Astrocyte (in vitro differentiated cells and primary cell): ENCODE data around the gene UMODL1. TPM values are rescaled to one million over a fixed set of nuclear protein-coding genes. Genes with fewer than 3 reads are reported as not detected.

Experiments used
- DNase-seq: peaks from one replicate; pipeline ENCODE4 v3.0.0-alpha.2; 2010; ENCODE audit warnings: low read depth
- FAIRE-seq: peaks from 2 replicates; lab custom pipeline; 2011; peaks lifted over from hg19 to GRCh38; lab: Jason Lieb, UNC
- H2AFZ ChIP-seq: 2 replicates; pipeline ENCODE4 v1.6.0; 2012; ENCODE audit warnings: low read depth, low read length, inconsistent platforms
- H3K27ac ChIP-seq: 2 replicates; pipeline ENCODE4 v1.5.1; 2011; ENCODE audit warnings: low read depth, low read length, inconsistent platforms
- H3K27me3 ChIP-seq: 2 replicates; pipeline ENCODE4 v1.6.0; 2011; ENCODE audit warnings: low read length, inconsistent platforms; ENCODE audit not compliant: insufficient read depth
- H3K36me3 ChIP-seq: 2 replicates; pipeline ENCODE4 v1.5.1; 2011; ENCODE audit warnings: low read length, inconsistent platforms; ENCODE audit not compliant: insufficient read depth
- H3K4me1 ChIP-seq: 2 replicates; pipeline ENCODE4 v1.5.1; 2011; ENCODE audit warnings: low read length, inconsistent platforms; ENCODE audit not compliant: insufficient read depth
- H3K4me2 ChIP-seq: 2 replicates; pipeline ENCODE4 v1.6.0; 2012; ENCODE audit warnings: low read length, inconsistent platforms
- H3K4me3 ChIP-seq: 2 replicates; pipeline ENCODE4 v1.5.1; 2011; ENCODE audit warnings: low read depth, mild to moderate bottlenecking, low read length, inconsistent platforms; ENCODE audit not compliant: insufficient read depth
- H3K79me2 ChIP-seq: 2 replicates; pipeline ENCODE4 v1.6.0; 2012; ENCODE audit warnings: mild to moderate bottlenecking, low read length, inconsistent platforms; ENCODE audit not compliant: insufficient read depth
- H3K9ac ChIP-seq: 2 replicates; pipeline ENCODE4 v1.6.0; 2012; ENCODE audit warnings: mild to moderate bottlenecking, low read length, inconsistent platforms
- H3K9me3 ChIP-seq: 2 replicates; pipeline ENCODE4 v1.5.1; 2012; ENCODE audit warnings: low read depth, mild to moderate bottlenecking, low read length, inconsistent platforms; ENCODE audit not compliant: insufficient read depth
- H4K20me1 ChIP-seq: 2 replicates; pipeline ENCODE4 v1.6.0; 2012; ENCODE audit warnings: low read length, inconsistent platforms; ENCODE audit not compliant: insufficient read depth
- H3K27ac Mint-ChIP-seq: one replicate; pipeline ENCODE4 v1.8.0; 2021; ENCODE audit warnings: mild to moderate bottlenecking, mixed read lengths; ENCODE audit not compliant: unreplicated experiment
- H3K27me3 Mint-ChIP-seq: one replicate; pipeline ENCODE4 v1.8.0; 2021; ENCODE audit warnings: low read depth, mixed read lengths; ENCODE audit not compliant: unreplicated experiment
- H3K36me3 Mint-ChIP-seq: one replicate; pipeline ENCODE4 v1.8.0; 2021; ENCODE audit warnings: low read depth, mixed read lengths; ENCODE audit not compliant: unreplicated experiment
- H3K4me1 Mint-ChIP-seq: one replicate; pipeline ENCODE4 v1.8.0; 2021; ENCODE audit warnings: low read depth, mixed read lengths; ENCODE audit not compliant: unreplicated experiment
- H3K4me3 Mint-ChIP-seq: one replicate; pipeline ENCODE4 v1.8.0; 2021; ENCODE audit warnings: mild to moderate bottlenecking, moderate library complexity, mixed read lengths; ENCODE audit not compliant: unreplicated experiment
- H3K9me3 Mint-ChIP-seq: one replicate; pipeline ENCODE4 v1.8.0; 2021; ENCODE audit warnings: mild to moderate bottlenecking, mixed read lengths; ENCODE audit not compliant: unreplicated experiment
- CTCF ChIP-seq: IDR thresholded peaks from 2 replicates; pipeline ENCODE4 v1.5.1; 2011; ENCODE audit warnings: low read depth, mild to moderate bottlenecking, inconsistent platforms, low read length, moderate library complexity; ENCODE audit not compliant: insufficient read depth
- EZH2 ChIP-seq: IDR thresholded peaks from 2 replicates; pipeline ENCODE4 v1.6.1; 2012; ENCODE audit warnings: mild to moderate bottlenecking, low read length, inconsistent platforms; ENCODE audit not compliant: insufficient read depth
- total RNA-seq: library from RNA; stranded (reverse); gene quantifications from 2 replicates; pipeline ENCODE4 v1.2.1, GENCODE V29; 2021

UMODL1 gene
- total RNA-seq, 1 donor from 2014 or later: not detected

- H3K79me2 ChIP-seq: no peaks in the 10 kb centered on the region
- no peaks in the 10 kb centered on the region for H3K36me3 ChIP-seq
- no peak overlapping the region for H3K9ac ChIP-seq
- peaks cover 18% of the 10 kb centered on the region for H3K27me3 ChIP-seq
- H3K27ac ChIP-seq: no peak overlapping the region
- H3K36me3 Mint-ChIP-seq: no peaks in the 10 kb centered on the region
- no peak overlapping the region for H3K4me2 ChIP-seq
- no peaks in the 10 kb centered on the region for H3K4me1 Mint-ChIP-seq
- no peak overlapping the region for H3K27ac Mint-ChIP-seq
- no peak overlapping the region for H3K4me3 ChIP-seq
- FAIRE-seq (no peak), DNase-seq (no peak)
- no peaks in the 10 kb centered on the region for H3K4me1 ChIP-seq
- H3K4me3 Mint-ChIP-seq: no peak overlapping the region
- no peaks in the 10 kb centered on the region for H4K20me1 ChIP-seq
- H2AFZ ChIP-seq: no peak overlapping the region
- TF ChIP-seq EZH2 (no peak), CTCF (no peak)
- H3K9me3 Mint-ChIP-seq: peaks cover 1% of the 10 kb centered on the region
- no peaks in the 10 kb centered on the region for H3K9me3 ChIP-seq
- peaks cover 45% of the 10 kb centered on the region for H3K27me3 Mint-ChIP-seq
These were observed 82.0 kb downstream of the UMODL1 start for GRCh38 chr21:42153046-42153686.

GRCh38 chr21:42153746-42154145 is 82.6 kb downstream of the UMODL1 start:
- Mint-ChIP-seq H3K36me3 (no peaks in the 10 kb centered on the region), H3K4me3 (no peak overlapping the region), H3K9me3 (peaks cover 1% of the 10 kb centered on the region), H3K4me1 (no peaks in the 10 kb centered on the region), H3K27me3 (peaks cover 44% of the 10 kb centered on the region), H3K27ac (no peak overlapping the region)
- Histone ChIP-seq H2AFZ (no peak overlapping the region), H3K4me1 (no peaks in the 10 kb centered on the region), H3K9me3 (no peaks in the 10 kb centered on the region), H3K79me2 (no peaks in the 10 kb centered on the region), H3K27me3 (peaks cover 18% of the 10 kb centered on the region), H3K27ac (no peak overlapping the region), H3K4me2 (no peak overlapping the region), H4K20me1 (no peaks in the 10 kb centered on the region), H3K36me3 (no peaks in the 10 kb centered on the region), H3K9ac (no peak overlapping the region), H3K4me3 (no peak overlapping the region)
- FAIRE-seq (no peak), DNase-seq (no peak)
- TF ChIP-seq CTCF: no peak
- TF ChIP-seq EZH2: no peak

- H3K9me3 ChIP-seq: no peaks in the 10 kb centered on the region
- Mint-ChIP-seq H3K27me3 (peaks cover 47% of the 10 kb centered on the region), H3K9me3 (peaks cover 1% of the 10 kb centered on the region), H3K4me1 (no peaks in the 10 kb centered on the region), H3K4me3 (no peak overlapping the region), H3K27ac (no peak overlapping the region), H3K36me3 (no peaks in the 10 kb centered on the region)
- peaks cover 17% of the 10 kb centered on the region for H3K27me3 ChIP-seq
- no peak overlapping the region for H3K4me2 ChIP-seq
- no peak for TF ChIP-seq EZH2
- no peaks in the 10 kb centered on the region for H3K79me2 ChIP-seq
- FAIRE-seq (no peak), DNase-seq (no peak)
- no peaks in the 10 kb centered on the region for H3K4me1 ChIP-seq
- no peak overlapping the region for H3K9ac ChIP-seq
- H3K36me3 ChIP-seq: no peaks in the 10 kb centered on the region
- no peak overlapping the region for H2AFZ ChIP-seq
- no peaks in the 10 kb centered on the region for H4K20me1 ChIP-seq
- H3K27ac ChIP-seq: no peak overlapping the region
- H3K4me3 ChIP-seq: no peak overlapping the region
These were observed 83.3 kb downstream of the UMODL1 start for GRCh38 chr21:42154237-42155044.
